ENCODE results near the gene GTF2I. TPM values are rescaled to one million over a fixed set of nuclear protein-coding genes. Genes with fewer than 3 reads are reported as not detected.
"Not testable (repeated sequence)": the region's sequence is repeated elsewhere in the genome, so short reads cannot be mapped to it uniquely, and the experiment has no call there.

Gene GTF2I
- total RNA-seq, 2 donors from 2014 or later: 123 to 148 TPM

DNA sequence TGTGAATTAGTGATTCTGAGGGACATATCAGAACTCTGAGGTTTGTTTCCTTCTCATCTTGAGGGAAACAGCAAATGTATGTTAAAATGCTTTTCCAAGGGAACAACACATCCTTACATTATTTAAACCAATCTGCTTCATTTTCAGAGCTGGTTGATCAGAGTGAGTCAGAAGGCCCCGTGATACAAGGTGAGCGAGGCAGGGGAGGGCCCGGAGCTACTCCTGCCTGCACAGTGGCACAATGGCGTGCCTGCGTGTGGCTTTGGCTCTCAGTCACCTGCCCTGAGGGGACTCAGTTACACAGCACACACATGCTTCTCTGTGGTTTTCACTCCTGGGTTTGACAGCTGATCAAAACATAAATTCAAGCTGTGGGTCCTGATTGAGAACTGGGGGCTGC lies 99.2 kb downstream of the GTF2I start:
- H3K36me3 ChIP-seq; H3K4me1 ChIP-seq; H3K9ac ChIP-seq (ENCODE audit: low read depth in 2 of 2, low read length in 2 of 2); H3K4me3 ChIP-seq; intact Hi-C loops (cut with DNase I); H3K9me3 ChIP-seq; H3K27me3 ChIP-seq; H3K27ac ChIP-seq; DNase-seq: not testable (repeated sequence)

DNA sequence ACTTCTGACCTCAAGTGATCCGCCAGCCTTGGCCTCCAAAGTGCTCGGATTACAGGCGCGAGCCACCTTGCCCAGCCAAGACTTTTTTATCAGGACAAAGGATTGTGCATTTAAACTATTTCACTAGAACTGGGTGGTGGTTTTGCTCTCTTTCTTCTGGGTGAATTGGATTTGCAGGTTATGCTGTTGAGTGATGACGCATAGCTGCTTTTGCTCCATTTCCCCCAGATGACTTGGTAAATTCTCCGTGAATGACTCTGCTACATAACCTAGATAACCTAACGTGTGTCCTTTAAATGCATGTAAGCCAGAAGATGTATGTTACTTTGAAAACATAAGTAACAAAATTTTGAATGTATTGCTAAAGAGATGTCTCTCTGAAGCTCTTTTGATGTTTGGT lies 100.8 kb downstream of the GTF2I start:
- intact Hi-C loops (cut with DNase I): not testable (repeated sequence)

DNA sequence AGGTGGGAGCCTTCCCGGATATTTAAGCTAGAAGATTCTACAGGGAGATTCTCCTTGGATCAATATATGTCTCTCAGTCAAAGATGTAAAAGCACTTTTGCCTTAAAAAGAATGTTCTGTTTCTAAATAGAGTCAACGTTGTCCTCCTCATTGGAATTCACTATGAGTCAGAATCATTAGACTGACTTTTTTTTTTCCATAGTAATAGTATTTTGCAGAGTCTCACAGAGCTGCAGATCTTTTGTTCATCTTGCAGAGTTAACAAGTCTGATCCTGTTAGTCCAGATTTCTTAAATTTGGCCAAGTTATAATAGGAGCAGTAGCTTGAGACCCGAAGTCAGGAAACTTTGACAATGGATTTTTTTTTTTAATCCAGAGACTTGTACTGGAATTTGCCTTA lies 101.5 kb downstream of the GTF2I start:
- H3K4me3 ChIP-seq; intact Hi-C loops (cut with DNase I); DNase-seq; H3K9me3 ChIP-seq; H3K9ac ChIP-seq (ENCODE audit: low read depth in 2 of 2, low read length in 2 of 2); H3K27me3 ChIP-seq; H3K27ac ChIP-seq; H3K36me3 ChIP-seq; H3K4me1 ChIP-seq: not testable (repeated sequence)

More for the DNA sequence above, 100.8 kb downstream of the GTF2I start:
- not testable (repeated sequence) for H3K9ac ChIP-seq (ENCODE audit: low read depth in 2 of 2, low read length in 2 of 2); H3K36me3 ChIP-seq; DNase-seq; H3K9me3 ChIP-seq; H3K27ac ChIP-seq; H3K4me3 ChIP-seq; H3K4me1 ChIP-seq; H3K27me3 ChIP-seq

DNA sequence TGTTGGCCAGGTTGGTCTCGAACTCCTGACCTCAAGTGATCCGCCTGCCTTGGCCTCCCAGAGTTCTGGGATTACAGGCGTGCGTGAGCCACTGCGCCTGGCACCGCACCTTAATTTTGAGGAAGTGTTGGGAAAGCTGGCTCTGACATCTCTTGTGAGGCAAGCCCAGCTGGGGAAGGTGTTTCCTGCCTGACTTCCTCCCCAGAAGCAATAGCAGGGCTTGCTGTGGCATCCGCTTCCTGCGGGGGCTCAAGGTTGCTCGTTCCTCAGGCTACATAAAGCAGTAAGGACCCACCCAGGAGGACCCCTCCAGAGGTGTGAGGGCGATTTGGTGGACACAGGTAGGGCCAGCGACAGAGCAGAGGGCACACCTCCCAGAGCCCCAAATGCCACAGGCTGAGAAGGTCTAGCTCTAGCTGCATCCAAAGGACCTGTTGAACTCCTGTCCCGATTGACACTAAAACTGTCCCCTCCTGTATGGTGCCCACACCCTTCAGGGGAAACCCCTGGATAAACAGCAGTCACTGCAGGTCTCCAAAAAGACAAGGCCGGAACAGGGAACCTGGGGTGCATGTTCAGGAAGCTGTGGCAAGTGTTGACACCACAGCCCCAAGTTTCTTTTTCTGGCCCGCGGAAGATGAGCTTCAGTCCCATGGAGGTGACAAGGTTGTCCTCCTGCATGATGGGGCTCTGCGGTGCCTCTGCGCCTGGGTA lies 107.8 kb downstream of the GTF2I start:
- intact Hi-C loops (cut with DNase I); H3K27me3 ChIP-seq; DNase-seq; H3K9me3 ChIP-seq; H3K36me3 ChIP-seq; H3K4me3 ChIP-seq; H3K4me1 ChIP-seq; H3K9ac ChIP-seq (ENCODE audit: low read depth in 2 of 2, low read length in 2 of 2); H3K27ac ChIP-seq: not testable (repeated sequence)

DNA sequence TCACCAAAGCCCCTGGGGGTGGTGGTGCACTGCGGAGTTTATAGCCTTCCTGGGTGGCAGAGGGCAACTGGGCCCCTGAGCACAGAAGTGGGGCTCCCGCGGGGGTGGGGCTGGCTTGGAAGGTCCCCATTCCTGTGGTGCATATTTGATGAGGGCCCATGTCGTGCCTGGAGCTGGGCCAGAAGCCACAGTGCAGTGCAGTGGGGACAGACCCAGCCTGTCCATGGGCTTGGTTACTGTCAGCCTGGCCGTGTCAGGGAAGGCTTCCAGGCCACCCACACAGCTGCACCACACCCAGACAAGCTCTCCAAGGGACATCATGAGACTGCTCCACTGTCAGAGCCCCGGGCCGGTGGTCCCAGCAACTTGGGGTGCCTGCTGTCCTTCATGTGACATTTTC lies 109.0 kb downstream of the GTF2I start:
- H3K9me3 ChIP-seq; H3K9ac ChIP-seq (ENCODE audit: low read depth in 2 of 2, low read length in 2 of 2); H3K27me3 ChIP-seq; DNase-seq; intact Hi-C loops (cut with DNase I); H3K4me3 ChIP-seq; H3K36me3 ChIP-seq; H3K27ac ChIP-seq; H3K4me1 ChIP-seq: not testable (repeated sequence)

DNA sequence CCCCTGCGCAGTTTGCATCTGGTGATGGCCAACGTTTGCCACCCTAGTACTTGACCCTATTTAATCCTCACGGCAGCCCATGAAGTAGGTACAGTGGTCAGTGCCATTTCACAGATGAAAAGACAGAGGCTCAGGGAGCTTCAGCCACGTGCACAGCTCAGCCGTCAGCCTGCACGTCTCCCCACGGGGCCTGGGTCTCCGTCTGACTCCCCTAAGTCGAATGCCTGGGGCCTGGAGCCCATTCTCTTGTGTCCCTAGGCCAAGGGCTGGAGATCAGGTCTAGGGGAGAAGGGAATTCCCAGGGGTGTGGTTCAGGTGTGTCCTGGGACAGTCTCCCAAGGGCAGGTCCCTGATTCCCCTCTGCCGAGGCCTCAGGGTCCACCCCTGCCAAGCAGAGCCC lies 109.5 kb downstream of the GTF2I start:
- H3K4me1 ChIP-seq; H3K27ac ChIP-seq; intact Hi-C loops (cut with DNase I); H3K4me3 ChIP-seq; H3K9me3 ChIP-seq; H3K27me3 ChIP-seq; H3K9ac ChIP-seq (ENCODE audit: low read depth in 2 of 2, low read length in 2 of 2); H3K36me3 ChIP-seq; DNase-seq: not testable (repeated sequence)

DNA sequence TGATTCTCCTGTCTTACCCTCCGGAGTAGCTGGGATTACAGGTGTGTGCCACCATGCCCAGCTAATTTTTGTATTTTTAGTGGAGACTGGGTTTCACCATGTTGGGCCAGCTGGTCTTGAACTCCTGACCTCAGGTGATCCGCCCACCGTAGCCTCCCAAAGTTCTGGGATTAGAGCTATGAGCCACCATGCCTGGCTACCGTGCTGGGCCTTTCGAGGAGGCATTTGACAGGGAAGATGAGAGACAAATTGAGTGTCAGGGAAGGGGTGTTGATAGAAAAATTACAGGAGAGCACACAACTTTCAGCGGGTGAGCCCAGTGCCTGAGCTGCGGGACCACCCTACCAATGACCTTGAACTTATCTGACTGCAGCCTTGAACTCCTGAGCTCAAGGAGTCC lies 112.5 kb downstream of the GTF2I start:
- H3K9me3 ChIP-seq; H3K4me3 ChIP-seq; intact Hi-C loops (cut with DNase I); H3K27me3 ChIP-seq; H3K27ac ChIP-seq; H3K36me3 ChIP-seq; H3K9ac ChIP-seq (ENCODE audit: low read depth in 2 of 2, low read length in 2 of 2); H3K4me1 ChIP-seq; DNase-seq: not testable (repeated sequence)

DNA sequence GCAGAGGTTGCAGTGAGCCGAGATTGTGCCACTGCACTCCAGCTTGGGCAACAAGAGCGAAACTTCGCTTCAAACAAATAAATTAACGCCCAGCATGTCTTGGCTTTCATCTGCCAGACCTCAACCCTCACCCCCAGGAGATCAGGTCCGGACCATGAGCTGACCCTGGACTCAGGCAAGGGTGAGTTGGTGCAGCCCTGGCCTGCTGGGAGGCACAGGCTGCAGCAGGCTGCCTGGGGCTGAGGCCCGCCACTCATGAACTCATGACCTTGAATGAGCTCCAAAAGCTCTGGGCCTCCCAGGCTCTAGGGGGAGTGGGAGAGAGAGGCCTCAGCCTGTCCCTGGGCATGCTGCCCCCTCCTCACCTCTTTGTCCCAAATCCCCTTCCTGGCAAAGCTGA lies 114.6 kb downstream of the GTF2I start:
- H3K27me3 ChIP-seq; H3K27ac ChIP-seq; intact Hi-C loops (cut with DNase I); H3K9me3 ChIP-seq; H3K9ac ChIP-seq (ENCODE audit: low read depth in 2 of 2, low read length in 2 of 2); H3K4me1 ChIP-seq; DNase-seq; H3K36me3 ChIP-seq; H3K4me3 ChIP-seq: not testable (repeated sequence)

DNA sequence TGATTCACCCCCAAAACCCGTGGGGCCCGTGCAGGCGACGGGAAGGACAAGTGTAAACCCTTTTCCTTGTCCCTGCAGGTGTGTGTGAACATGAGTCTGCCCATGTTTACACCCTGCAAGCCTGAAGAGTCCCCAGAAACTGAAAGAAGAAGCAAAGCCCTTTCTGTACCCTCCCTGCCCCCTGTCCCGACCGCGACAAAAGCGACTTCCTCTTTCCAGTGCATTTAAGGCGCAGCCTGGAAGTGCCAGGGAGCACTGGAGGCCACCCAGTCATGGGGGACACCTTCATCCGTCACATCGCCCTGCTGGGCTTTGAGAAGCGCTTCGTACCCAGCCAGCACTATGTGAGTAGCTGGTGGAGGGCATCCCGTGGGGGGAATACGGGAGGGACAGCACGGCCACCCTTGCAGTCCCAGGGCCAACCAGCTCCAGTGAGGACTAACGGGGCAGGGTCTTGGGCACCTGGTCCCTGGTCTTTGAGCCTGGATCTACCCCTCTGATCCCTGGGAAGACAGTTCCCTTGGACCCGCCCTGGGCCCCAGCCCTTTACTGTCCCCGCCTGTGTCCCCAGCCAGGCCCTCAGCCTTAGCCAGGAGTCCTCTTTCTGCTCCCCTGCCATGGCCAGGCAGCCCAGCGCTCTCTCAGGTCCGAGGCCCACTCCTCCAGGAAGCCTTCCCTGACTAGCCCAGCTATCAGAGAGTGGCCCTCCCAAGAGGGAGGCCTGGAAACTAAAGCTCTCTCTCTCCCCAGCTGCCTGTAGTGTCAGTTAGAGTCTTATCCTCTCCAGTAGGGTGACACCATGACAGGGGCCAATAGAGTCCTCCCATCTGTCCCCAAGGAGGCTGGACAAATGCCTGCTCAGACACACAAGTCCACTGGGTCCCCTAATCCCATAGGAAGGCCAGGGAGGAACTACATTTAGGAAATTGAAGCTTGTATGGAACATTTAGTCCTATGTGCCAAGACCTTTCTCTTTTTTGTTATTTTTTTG lies 116.5 kb downstream of the GTF2I start, which contains the start of gene NCF1:
Gene NCF1, plus strand, starts transcription at position 252 of the 991 bp plus-strand sequence. Its CDS starts 21 bp downstream, at position 273.
- H3K27ac ChIP-seq; DNase-seq; H3K9ac ChIP-seq (ENCODE audit: low read depth in 2 of 2, low read length in 2 of 2); H3K27me3 ChIP-seq; intact Hi-C loops (cut with DNase I); H3K4me1 ChIP-seq; H3K9me3 ChIP-seq; H3K4me3 ChIP-seq; H3K36me3 ChIP-seq: not testable (repeated sequence)

DNA sequence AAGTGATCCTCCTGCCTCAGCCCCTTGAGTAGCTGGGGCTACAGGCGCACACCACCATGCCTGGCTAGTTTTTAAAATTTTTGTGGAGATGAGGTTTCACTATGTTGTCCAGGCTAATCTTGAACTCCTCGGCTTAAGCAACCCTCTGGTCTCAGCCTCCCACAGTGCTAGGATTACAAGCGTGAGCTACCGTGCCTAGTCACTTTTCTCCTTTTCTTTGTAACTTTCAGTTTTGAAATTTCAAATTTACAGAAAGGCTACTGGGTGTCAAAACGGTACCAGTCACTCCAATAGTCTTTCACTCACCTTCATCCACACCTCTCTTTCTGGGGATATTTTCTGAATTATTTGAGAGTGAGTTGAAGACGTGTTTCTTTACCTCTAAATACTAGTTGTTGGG lies 117.6 kb downstream of the GTF2I start:
- H3K4me1 ChIP-seq; H3K4me3 ChIP-seq; H3K9me3 ChIP-seq; intact Hi-C loops (cut with DNase I); H3K9ac ChIP-seq (ENCODE audit: low read depth in 2 of 2, low read length in 2 of 2); H3K36me3 ChIP-seq; H3K27me3 ChIP-seq; H3K27ac ChIP-seq; DNase-seq: not testable (repeated sequence)

DNA sequence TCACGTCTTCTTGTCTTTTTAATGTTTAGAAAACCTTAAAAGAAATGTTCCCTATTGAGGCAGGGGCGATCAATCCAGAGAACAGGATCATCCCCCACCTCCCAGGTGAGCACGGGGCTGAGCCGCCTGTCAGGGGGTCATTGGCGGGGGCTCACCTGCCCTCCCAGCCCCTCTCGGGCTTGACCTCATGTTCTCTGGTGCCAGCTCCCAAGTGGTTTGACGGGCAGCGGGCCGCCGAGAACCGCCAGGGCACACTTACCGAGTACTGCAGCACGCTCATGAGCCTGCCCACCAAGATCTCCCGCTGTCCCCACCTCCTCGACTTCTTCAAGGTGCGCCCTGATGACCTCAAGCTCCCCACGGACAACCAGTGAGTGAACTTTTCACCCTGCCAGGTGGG lies 121.5 kb downstream of the GTF2I start:
- intact Hi-C loops (cut with DNase I); H3K27ac ChIP-seq; H3K27me3 ChIP-seq; H3K36me3 ChIP-seq; DNase-seq; H3K9me3 ChIP-seq; H3K4me1 ChIP-seq; H3K9ac ChIP-seq (ENCODE audit: low read depth in 2 of 2, low read length in 2 of 2); H3K4me3 ChIP-seq: not testable (repeated sequence)

DNA sequence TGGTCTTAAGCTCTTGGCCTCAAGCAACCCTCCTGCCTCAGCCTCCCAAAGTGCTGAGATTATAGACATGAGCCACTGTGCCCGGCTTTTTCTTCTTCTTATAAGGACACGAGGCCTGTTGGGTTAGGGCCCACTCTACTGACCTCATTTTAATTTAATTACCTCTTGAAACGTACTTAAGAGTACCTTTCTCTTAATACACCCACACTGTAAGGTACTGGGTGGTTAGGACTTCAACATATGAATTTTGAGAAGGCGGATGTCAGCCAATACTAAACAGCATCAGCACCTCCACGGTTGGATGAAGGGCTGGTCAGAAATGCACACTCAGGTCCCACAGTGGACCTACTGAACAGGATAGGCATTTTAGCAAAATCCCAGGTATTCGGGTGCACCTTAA lies 124.2 kb downstream of the GTF2I start:
- H3K4me1 ChIP-seq; H3K9ac ChIP-seq (ENCODE audit: low read depth in 2 of 2, low read length in 2 of 2); H3K27me3 ChIP-seq; DNase-seq; H3K4me3 ChIP-seq; H3K9me3 ChIP-seq; H3K36me3 ChIP-seq; H3K27ac ChIP-seq; intact Hi-C loops (cut with DNase I): not testable (repeated sequence)

DNA sequence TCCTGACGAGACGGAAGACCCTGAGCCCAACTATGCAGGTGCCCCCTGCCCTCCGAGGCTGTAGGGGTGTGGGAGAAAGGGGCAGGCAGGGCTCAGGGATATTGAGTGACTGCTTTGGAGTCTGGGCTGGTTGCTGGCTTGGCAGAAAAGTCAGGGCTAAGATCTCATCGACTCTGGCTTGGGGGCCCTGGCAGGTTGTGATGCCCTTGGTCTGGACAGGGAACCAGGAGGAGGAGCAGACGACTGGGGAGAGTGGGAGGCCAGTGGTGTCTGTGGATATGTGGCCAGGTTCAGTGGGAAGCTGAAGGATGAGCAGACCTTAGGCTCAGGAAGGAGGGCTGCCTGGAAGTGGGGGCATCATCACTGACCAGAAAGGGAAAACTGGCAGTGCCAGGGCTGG lies 126.1 kb downstream of the GTF2I start:
- not testable (repeated sequence) for DNase-seq

More for the DNA sequence above, 126.1 kb downstream of the GTF2I start:
- intact Hi-C loops (cut with DNase I); H3K27ac ChIP-seq; H3K36me3 ChIP-seq; H3K9me3 ChIP-seq; H3K9ac ChIP-seq (ENCODE audit: low read depth in 2 of 2, low read length in 2 of 2); H3K4me3 ChIP-seq; H3K4me1 ChIP-seq; H3K27me3 ChIP-seq: not testable (repeated sequence)

Measured in colonic mucosa (tissue), 4 donors.